ENCODE measurements around the gene DNMBP.

GRCh38 chr10:99917963-99918825 is 91.6 kb downstream of the DNMBP start:
- TF ChIP-seq POLR2A (IDR thresholded peaks at IDR 0.05), result no peak
- no peak for TF ChIP-seq CTCF (IDR thresholded peaks at IDR 0.05)
- TF ChIP-seq EP300 (IDR thresholded peaks at IDR 0.05), result no peak
- no peak for TF ChIP-seq POLR2AphosphoS5 (IDR thresholded peaks at IDR 0.05)
